Activated CD8-positive, alpha-beta memory T cell treated with anti-CD3 and anti-CD28 coated beads, Interleukin-2, amount 10 ng/mL, durations not matched to agents 7 days and 5 days (primary cell): ENCODE measurements around the gene C3orf70. TPM values are rescaled to one million over a fixed set of nuclear protein-coding genes. Genes with fewer than 3 reads are reported as not detected.

Source experiments
- ATAC-seq: fragments of 150-1000 bp; cut with Tn5 transposase; one replicate; pipeline ENCODE4 v1.10.0; 2021; ENCODE audit warnings: moderate library complexity
- CTCF ChIA-PET: fragments of 350-600 bp; sonication (Branson Sonifier 250); formaldehyde crosslinking; loops from one replicate; lab custom pipeline; 2021; ENCODE audit warnings: antibody characterized with exemption; lab: Charles Lee
- DNase-seq: peaks from one replicate; pipeline ENCODE4 v3.0.0-alpha.2; 2020
- H3K27ac Mint-ChIP-seq: one replicate; pipeline ENCODE4 v1.8.0; 2021; ENCODE audit warnings: mild to moderate bottlenecking, mixed read lengths
- H3K27me3 Mint-ChIP-seq: one replicate; pipeline ENCODE4 v1.8.0; 2021; ENCODE audit warnings: mixed read lengths
- H3K36me3 Mint-ChIP-seq: one replicate; pipeline ENCODE4 v1.8.0; 2021; ENCODE audit warnings: mild to moderate bottlenecking, mixed read lengths
- H3K4me1 Mint-ChIP-seq: one replicate; pipeline ENCODE4 v1.8.0; 2021; ENCODE audit warnings: mixed read lengths
- H3K4me3 Mint-ChIP-seq: one replicate; pipeline ENCODE4 v1.8.0; 2021; ENCODE audit warnings: mild to moderate bottlenecking, moderate library complexity, mixed read lengths
- H3K9me3 Mint-ChIP-seq: one replicate; pipeline ENCODE4 v1.8.0; 2022; ENCODE audit warnings: low read depth, mixed read lengths
- total RNA-seq, 2 experiments: library from RNA; stranded (reverse); gene quantifications; one replicate each; pipeline ENCODE4 v1.2.3, GENCODE V29; 2021

Gene C3orf70
- total RNA-seq, 2 experiments from 2014 or later = 0.07 TPM; not detected in 1

DNA sequence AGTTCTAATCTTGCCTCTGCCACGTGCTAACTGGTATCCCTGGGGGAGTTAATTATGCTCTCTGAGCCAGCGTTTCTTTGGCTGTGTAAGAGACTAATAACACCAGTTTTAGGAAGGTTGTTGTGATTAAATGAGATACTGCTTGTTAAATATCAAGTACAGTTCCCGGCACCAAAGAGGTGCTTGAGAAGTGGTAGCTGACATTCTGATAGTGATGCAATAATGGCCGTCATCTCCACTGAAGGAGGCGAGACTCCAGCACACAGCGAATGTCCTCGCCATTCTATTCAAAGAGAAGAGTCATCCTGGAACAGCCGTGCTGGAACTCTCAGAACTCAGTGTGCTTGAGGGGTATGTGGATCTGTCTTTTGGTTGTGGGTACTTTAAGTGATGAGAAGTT is 9.8 kb upstream of the C3orf70 start:
- no peak overlapping the region for H3K27ac Mint-ChIP-seq
- H3K27me3 Mint-ChIP-seq = peaks cover 30% of the 10 kb centered on the region
- no peaks in the 10 kb centered on the region for H3K4me1 Mint-ChIP-seq
- no peak for ATAC-seq
- no peak for DNase-seq
- no peaks in the 10 kb centered on the region for H3K9me3 Mint-ChIP-seq
- no peak overlapping the region for H3K4me3 Mint-ChIP-seq
- no peaks in the 10 kb centered on the region for H3K36me3 Mint-ChIP-seq
- CTCF ChIA-PET = no interaction called here

DNA sequence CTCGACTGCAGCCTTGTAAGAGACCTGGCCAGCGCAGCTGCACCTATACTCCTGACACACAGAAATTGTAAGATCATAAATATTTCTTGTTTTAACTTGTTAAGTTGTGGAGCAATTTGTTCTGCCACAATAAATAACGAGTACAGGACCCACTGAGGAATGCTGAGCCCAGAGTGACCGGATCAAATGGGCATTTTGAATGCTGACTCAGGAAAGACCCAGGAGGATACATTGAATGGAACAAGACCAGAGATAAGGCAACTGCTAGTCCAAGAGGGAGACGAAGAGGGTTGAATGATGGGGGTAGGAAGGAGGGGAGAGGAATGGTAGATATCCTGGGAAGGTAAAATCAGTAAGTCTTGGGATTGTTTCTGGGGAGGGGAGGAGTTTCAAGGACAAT is 8.9 kb upstream of the C3orf70 start:
- Mint-ChIP-seq H3K4me1 (no peaks in the 10 kb centered on the region), H3K4me3 (no peak overlapping the region), H3K9me3 (no peaks in the 10 kb centered on the region), H3K27me3 (peaks cover 36% of the 10 kb centered on the region), H3K27ac (no peak overlapping the region), H3K36me3 (no peaks in the 10 kb centered on the region)
- ATAC-seq (no peak), DNase-seq (no peak)
- CTCF ChIA-PET = no interaction called here

DNA sequence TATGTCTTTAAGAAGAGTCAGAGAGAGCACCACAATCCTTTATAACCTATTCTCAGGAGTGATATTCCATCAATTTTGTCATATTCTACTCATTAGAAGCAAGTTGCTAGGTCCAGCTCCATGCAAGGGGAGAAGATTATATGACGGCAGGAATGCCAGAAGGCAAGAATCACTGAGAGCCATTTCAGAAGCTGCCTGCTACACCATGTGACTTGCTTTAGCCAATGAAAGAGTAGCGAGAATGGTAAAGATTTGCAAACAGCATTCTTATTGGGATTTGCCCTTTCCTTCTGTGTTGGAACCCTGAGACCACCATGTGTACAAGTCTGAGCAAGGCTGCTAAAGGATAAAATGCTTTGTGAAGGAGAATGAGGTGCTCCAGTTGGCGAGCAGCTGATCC is 4.5 kb upstream of the C3orf70 start:
- CTCF ChIA-PET = no interaction called here
- Mint-ChIP-seq H3K27ac (no peak overlapping the region), H3K36me3 (no peaks in the 10 kb centered on the region), H3K9me3 (no peaks in the 10 kb centered on the region), H3K27me3 (peaks cover 41% of the 10 kb centered on the region), H3K4me1 (peaks cover 3% of the 10 kb centered on the region), H3K4me3 (no peak overlapping the region)
- peak; percentile 12 for DNase-seq
- no peak for ATAC-seq

DNA sequence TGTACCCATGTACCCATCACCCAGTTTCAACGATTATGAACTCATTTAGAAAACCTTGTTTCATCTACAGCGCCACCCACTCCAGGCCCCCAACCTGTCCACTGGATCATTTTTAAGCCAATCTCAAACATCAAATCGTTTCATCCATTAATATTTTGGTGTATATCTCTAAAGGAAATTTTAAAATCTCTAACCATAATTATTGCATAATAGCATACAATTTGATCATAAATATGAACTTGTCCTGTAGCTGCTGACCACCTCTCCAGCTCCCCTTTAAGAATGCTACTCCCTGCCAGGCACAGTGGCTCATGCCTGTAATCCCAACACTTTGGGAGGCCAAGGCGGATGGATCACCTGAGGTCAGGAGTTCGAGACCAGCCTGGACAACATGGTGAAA is 2.8 kb upstream of the C3orf70 start:
- Mint-ChIP-seq H3K4me3 (no peak overlapping the region), H3K27ac (no peak overlapping the region), H3K27me3 (peaks cover 48% of the 10 kb centered on the region), H3K4me1 (peaks cover 5% of the 10 kb centered on the region), H3K36me3 (no peaks in the 10 kb centered on the region), H3K9me3 (no peaks in the 10 kb centered on the region)
- DNase-seq (no peak), ATAC-seq (no peak)
- CTCF ChIA-PET = interaction anchor here (1.9 kb wide), 1 partner anchor 153 kb away, joined by 4 read pairs; no protein-coding TSS in a partner anchor

DNA sequence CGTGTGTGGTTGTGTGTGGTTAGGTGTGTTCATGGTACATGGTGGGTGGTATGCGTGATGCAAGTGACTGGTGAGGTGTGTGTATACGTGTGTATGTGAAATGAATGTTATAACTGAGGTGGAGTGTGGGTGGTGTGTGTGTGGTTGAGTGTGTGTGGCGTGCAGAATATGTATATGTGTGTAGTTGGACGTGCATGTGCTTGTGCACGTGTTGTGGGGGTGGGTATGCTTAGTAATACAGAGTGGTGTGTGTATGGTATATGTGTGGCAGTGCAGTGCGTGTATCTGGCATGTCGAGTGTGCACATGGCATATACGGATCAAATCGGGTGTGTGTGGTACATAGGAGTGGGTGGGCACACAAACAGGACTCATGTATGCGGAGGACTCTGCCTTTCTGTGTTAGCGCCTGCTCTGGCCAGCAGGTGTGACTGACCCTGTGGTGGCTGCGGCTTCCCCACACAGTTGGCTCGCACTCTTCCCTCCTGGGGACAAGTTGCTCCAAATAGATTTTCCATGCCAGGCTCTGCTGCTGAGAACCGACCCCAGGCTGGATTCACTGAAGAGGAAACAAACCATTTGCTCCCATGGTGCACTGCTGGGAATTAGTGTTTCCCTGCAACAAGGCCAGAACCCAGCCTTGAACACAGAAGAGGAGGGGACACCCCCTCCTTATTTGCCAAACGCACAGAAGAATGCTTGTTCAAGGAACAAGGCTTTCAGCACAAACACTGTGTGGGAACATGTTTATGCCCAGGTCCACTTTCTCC is 1.2 kb upstream of the C3orf70 start:
- H3K9me3 Mint-ChIP-seq = no peaks in the 10 kb centered on the region
- ATAC-seq = no peak
- H3K27ac Mint-ChIP-seq = no peak overlapping the region
- CTCF ChIA-PET = no interaction called here
- peaks cover 52% of the 10 kb centered on the region for H3K27me3 Mint-ChIP-seq
- no peak overlapping the region for H3K4me3 Mint-ChIP-seq
- peak; percentile 26 for DNase-seq
- peaks cover 5% of the 10 kb centered on the region for H3K4me1 Mint-ChIP-seq
- H3K36me3 Mint-ChIP-seq = no peaks in the 10 kb centered on the region

DNA sequence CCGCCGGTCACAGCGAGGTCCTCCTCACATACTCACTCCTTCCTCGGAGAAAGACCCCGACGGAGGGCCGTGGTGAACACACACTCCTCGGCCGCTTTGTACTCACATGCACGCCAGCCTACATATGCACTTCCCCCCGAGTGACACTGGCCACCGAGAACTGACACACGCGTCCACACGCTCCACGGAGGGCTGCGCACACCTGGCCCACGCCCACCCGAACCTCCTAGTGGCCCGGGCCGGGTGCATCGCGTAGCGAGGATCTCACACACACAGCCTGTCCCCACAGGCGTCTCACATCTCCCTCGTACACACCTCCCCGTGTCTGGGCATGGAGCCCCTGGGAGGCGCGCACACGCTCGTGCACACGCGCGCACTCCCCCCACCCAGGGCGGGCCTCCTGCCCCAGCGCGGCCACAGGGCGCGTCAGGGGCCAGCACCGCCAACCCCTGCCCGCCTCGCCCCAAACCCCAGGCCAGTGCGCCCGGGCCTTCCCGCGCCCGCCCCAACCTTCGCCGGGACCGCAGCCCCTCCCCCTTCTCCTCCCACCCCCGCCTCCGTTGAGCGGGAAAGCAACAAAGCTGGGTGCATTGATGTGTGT is 411 bp upstream of the C3orf70 start:
- no peak overlapping the region for H3K27ac Mint-ChIP-seq
- ATAC-seq (peak; percentile 31), DNase-seq (no peak)
- H3K4me1 Mint-ChIP-seq = peaks cover 5% of the 10 kb centered on the region
- no peaks in the 10 kb centered on the region for H3K9me3 Mint-ChIP-seq
- H3K36me3 Mint-ChIP-seq = no peaks in the 10 kb centered on the region
- H3K27me3 Mint-ChIP-seq = peaks cover 46% of the 10 kb centered on the region
- peak overlapping the region; percentile 73 for H3K4me3 Mint-ChIP-seq
- CTCF ChIA-PET = no interaction called here

DNA sequence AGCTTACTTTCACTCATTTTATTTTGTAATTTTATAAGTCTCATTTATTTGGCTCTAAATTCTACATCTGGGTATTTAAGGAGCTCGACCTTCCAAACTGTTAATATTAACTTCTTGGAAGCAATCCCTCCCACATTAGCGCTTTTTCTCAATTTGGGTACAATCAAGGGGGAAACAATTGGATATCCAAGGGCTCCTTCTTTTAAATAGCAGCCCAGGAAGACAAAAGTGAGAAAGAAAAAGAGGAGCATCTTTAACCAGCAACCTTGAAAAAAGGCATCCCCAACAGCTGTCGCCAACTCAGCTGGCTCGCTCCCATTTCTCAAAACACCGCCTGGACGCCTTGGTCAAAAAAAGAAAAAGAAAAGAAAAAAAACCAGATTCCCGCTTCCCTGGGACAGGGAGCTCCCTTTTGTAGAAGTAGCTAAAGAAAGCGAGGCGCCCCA is 873 bp downstream of the C3orf70 start:
- H3K27ac Mint-ChIP-seq = no peak overlapping the region
- CTCF ChIA-PET = interaction anchor here (1.0 to 1.4 kb wide), 3 partner anchors 19 to 26 kb away, joined by 3 to 5 read pairs (median 4); no protein-coding TSS in a partner anchor
- ATAC-seq (no peak), DNase-seq (no peak)
- H3K4me3 Mint-ChIP-seq = peak overlapping the region; percentile 62
- H3K9me3 Mint-ChIP-seq = no peaks in the 10 kb centered on the region
- H3K4me1 Mint-ChIP-seq = peaks cover 5% of the 10 kb centered on the region
- H3K27me3 Mint-ChIP-seq = peaks cover 37% of the 10 kb centered on the region
- H3K36me3 Mint-ChIP-seq = no peaks in the 10 kb centered on the region

DNA sequence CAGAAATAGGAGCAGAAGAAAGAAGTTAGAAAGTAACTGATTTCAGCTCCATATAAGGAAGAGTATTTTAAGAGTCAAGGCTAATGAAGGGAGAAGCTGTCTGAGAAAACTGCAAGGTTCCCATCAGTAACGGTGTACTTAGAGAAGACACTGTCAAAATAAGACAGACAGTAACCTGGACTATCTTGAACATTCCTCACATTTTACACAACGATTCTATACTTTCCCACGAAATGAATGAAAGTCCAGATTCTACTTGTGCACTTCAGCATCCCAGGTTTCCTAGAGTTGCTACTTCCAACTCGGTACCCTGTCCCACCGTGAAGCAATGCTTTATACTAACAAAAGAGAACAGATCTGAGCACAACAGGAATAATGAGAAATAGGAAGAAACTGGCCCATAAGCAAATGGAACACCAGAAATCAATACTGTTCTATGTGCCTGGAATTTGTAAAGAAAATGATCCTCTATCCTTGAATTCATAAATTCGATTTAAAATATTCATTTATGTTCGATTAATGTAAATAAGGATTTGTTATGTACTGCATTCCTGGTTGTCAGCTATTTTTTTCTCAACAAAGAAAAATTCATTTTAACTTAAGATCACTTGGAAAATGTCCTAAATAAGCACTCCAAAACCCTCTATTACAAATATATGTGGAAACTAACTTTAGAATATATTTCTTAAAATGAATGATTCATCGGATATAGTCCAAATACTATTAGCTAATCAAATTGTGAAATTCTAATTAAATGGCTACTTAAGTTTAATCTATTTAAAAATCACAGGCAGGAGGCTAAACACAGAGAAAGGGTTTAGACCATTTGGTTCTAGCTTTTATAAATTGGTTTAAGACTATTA is 1.5 kb downstream of the C3orf70 start:
- no peak for ATAC-seq
- Mint-ChIP-seq H3K27ac (no peak overlapping the region), H3K4me3 (no peak overlapping the region), H3K4me1 (peaks cover 5% of the 10 kb centered on the region), H3K27me3 (peaks cover 32% of the 10 kb centered on the region), H3K9me3 (no peaks in the 10 kb centered on the region), H3K36me3 (no peaks in the 10 kb centered on the region)
- DNase-seq = no peak
- CTCF ChIA-PET = interaction anchor here (1.0 to 1.4 kb wide), 3 partner anchors 20 to 27 kb away, joined by 3 to 5 read pairs (median 4); no protein-coding TSS in a partner anchor

DNA sequence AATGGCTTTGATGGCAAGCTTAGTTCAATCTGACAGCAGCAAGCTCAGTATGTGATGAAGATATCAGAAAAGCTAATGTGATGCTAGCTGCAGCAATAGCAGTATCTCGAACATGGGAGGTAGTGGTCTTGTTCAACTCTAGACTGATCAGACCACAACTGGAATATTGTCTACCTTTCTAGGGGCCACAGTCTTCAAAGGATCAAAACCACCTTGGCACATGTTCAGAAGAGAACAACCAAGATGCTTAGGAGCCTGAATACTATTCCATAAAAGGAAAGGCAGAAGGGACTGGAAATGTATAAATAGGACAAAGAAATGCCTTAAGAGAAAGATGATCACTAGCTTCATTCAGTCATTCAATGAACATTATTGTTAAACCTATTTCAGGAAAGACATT is 2.3 kb downstream of the C3orf70 start:
- Mint-ChIP-seq H3K27me3 (peaks cover 37% of the 10 kb centered on the region), H3K36me3 (no peaks in the 10 kb centered on the region), H3K9me3 (no peaks in the 10 kb centered on the region), H3K4me1 (peaks cover 5% of the 10 kb centered on the region), H3K4me3 (no peak overlapping the region), H3K27ac (no peak overlapping the region)
- CTCF ChIA-PET = no interaction called here
- no peak for ATAC-seq
- no peak for DNase-seq

DNA sequence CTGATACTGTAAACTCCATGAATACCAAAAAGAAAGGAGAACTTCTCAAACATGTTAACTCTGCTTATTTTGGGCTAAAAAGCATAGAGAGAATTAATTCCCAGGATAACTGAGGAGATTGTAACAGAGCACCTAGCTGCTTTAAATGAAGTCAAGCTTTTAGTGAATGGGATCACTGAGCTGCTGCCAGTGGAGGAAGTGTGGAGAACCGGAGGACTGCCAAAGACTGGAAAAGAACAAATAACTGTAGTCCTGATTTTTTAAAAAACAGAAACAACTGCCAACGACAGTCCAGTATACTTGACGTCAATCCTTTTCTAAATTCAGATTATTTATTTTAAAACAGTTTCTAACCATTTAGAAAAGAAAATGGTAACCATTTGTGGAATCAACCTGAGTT is 3.3 kb downstream of the C3orf70 start:
- Mint-ChIP-seq H3K36me3 (no peaks in the 10 kb centered on the region), H3K9me3 (no peaks in the 10 kb centered on the region), H3K27me3 (peaks cover 41% of the 10 kb centered on the region), H3K4me3 (no peak overlapping the region), H3K4me1 (peaks cover 5% of the 10 kb centered on the region), H3K27ac (no peak overlapping the region)
- DNase-seq (no peak), ATAC-seq (no peak)
- CTCF ChIA-PET = no interaction called here

DNA sequence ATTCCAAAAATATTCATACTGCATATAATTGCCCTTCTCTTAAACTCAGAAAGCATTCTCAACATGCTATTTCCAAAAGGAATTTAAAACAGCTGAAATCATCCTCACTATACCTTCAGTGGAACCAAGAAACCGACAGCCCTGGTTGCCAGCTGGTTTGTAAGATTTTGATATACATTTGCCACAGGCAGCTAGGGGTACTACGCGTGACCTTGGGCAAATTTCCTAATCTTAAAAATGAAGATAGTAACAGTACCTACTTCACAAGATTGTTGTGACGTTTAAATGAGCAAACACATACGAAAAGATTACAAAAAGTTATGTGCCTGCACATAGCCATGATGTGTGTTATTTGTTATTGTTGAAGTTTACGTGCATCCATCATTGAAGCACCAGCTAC is 7.3 kb downstream of the C3orf70 start:
- Mint-ChIP-seq H3K27me3 (peaks cover 26% of the 10 kb centered on the region), H3K9me3 (no peaks in the 10 kb centered on the region)
- CTCF ChIA-PET = no interaction called here

DNA sequence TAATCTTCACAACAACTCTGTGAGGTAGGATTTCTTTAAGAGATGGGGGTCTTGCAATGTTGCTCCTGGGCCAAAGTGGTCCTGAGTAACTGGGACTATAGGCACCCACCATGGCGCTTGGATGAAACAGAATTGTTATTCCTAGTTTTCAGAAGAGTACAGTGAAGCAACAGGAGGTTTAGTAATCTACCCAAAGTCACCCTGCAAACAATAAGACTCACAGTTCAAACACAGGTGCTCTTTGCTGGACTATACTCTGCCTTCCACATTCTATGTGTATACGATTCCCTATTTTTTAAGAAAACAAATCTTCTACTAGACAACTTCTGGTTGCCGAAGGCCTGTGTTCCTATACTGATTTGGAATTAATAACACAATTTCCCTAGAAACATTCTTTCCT is 8.1 kb downstream of the C3orf70 start:
- H3K4me1 Mint-ChIP-seq = no peaks in the 10 kb centered on the region
- H3K36me3 Mint-ChIP-seq = no peaks in the 10 kb centered on the region

More for the DNA sequence above, 7.3 kb downstream of the C3orf70 start:
- ATAC-seq = no peak
- Mint-ChIP-seq H3K4me1 (no peaks in the 10 kb centered on the region), H3K36me3 (no peaks in the 10 kb centered on the region), H3K27ac (no peak overlapping the region), H3K4me3 (no peak overlapping the region)
- DNase-seq = no peak

DNA sequence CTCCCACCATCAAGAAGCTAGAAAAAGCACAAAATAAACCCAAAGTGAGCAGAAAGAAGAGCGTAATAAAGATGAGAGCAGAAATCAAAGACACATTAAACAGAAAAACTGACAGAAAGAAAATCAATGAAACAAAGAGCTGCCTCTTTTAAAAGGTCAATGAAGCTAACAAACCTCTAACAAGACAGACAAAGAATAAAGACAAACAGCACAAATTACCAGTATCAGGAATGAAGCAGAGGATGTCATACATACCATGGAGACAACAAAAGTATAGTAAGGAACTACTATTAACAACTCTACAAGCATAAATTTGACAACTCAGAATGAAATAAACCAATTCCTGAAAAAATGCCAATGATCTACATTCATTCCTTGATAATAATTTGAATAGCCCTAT is 15.0 kb downstream of the C3orf70 start:
- Mint-ChIP-seq H3K4me3 (no peak overlapping the region), H3K27ac (no peak overlapping the region), H3K4me1 (no peaks in the 10 kb centered on the region), H3K9me3 (no peaks in the 10 kb centered on the region), H3K27me3 (peaks cover 33% of the 10 kb centered on the region), H3K36me3 (no peaks in the 10 kb centered on the region)
- CTCF ChIA-PET = no interaction called here
- no peak for DNase-seq
- ATAC-seq = no peak

More for the DNA sequence above, 8.1 kb downstream of the C3orf70 start:
- Mint-ChIP-seq H3K27ac (no peak overlapping the region), H3K27me3 (peaks cover 25% of the 10 kb centered on the region), H3K4me3 (no peak overlapping the region), H3K9me3 (no peaks in the 10 kb centered on the region)
- ATAC-seq (no peak), DNase-seq (no peak)
- CTCF ChIA-PET = no interaction called here
